ENCODE measurements around the gene MYOZ2. TPM values are rescaled to one million over a fixed set of nuclear protein-coding genes. Genes with fewer than 3 reads are reported as not detected.

Gene MYOZ2
- total and polyA plus RNA-seq, 2 of the 13 experiments (the other 11 are each of a cell fraction or from before 2014, with no cell fraction given): 0.03 TPM; not detected in 1

DNA sequence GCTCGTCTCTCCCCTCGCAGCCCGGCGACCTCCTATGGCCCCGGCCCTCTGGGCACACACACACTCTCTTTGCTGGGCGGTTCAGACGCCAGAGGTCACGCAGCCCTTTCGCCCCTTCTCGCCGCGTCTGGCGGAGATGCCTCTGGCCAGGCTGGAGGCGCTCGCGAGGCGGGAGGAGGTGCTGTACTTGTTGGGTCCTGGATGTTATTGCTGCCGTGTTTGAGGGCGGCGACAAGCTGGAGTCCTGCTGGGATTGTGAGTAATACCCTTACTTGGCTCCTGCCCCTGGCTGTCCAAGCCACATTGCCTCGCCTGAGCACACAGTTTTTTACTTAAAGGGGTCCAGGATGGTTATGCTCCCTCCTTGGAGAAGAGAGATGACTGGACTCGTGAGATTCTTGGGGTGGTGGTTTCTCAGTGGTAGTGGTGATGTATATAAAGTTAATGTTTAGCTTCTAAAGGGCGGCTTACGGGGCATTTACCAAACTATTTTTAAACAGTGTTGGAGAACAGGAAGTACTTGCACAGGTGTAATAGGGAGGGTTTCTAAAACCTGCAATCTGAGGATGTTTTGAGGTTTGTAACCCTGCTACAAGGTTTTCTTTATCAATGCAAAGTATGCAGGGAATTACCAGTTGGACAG, 77.5 kb downstream of the MYOZ2 start (continued):
- TF ChIP-seq, protein P1, sequence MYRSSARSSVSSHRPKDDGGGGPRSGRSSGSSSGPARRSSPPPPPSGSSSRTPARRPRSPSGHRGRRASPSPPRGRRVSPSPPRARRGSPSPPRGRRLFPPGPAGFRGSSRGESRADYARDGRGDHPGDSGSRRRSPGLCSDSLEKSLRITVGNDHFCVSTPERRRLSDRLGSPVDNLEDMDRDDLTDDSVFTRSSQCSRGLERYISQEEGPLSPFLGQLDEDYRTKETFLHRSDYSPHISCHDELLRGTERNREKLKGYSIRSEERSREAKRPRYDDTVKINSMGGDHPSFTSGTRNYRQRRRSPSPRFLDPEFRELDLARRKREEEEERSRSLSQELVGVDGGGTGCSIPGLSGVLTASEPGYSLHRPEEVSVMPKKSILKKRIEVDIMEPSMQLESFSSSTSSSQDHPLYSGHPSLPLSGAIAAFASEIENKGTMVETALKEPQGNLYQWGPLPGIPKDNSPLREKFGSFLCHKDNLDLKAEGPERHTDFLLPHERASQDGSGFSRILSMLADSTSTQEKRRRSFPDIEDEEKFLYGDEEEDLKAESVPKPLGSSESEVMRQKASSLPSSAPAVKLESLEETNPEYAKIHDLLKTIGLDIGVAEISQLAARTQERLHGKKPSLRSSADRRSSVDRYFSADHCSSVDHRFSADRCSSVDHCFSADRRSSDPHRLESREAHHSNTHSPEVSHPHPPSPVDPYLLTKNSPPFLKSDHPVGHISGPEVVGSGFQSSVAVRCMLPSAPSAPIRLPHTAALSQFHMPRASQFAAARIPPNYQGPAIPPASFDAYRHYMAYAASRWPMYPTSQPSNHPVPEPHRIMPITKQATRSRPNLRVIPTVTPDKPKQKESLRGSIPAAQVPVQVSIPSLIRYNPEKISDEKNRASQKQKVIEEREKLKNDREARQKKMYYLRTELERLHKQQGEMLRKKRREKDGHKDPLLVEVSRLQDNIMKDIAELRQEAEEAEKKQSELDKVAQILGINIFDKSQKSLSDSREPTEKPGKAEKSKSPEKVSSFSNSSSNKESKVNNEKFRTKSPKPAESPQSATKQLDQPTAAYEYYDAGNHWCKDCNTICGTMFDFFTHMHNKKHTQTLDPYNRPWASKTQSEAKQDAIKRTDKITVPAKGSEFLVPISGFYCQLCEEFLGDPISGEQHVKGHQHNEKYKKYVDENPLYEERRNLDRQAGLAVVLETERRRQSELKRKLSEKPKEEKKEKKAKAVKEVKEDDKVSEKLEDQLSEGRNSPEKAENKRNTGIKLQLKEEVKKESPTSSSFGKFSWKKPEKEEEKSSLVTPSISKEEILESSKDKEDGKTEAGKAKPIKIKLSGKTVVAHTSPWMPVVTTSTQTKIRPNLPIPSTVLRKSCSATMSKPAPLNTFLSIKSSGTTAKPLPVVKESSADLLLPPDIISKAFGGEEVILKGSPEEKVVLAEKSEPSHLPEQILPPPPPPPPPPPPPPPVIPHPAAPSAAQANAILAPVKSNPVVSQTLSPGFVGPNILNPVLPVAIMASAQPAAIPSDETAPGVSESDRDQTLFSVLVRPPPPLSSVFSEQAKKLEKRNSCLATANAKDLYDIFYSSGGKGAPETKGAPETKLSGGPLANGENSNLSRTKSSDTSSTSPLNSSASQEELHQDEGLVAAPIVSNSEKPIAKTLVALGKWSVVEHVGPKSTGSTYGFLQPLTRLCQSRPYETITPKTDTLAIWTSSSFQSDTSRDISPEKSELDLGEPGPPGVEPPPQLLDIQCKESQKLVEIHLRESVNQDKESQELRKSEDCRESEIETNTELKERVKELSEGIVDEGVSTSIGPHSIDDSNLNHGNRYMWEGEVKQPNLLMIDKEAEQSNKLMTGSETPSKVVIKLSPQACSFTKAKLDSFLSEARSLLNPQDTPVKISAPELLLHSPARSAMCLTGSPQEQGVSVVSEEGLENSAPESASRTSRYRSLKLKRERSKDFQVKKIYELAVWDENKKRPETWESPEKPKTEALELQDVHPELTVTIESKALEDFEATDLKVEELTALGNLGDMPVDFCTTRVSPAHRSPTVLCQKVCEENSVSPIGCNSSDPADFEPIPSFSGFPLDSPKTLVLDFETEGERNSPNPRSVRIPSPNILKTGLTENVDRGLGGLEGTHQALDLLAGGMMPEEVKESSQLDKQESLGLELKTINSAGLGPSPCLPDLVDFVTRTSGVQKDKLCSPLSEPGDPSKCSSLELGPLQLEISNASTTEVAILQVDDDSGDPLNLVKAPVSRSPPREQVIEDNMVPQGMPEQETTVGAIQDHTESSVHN (CRISPR knock-in tag; IDR thresholded peaks at IDR 0.05): no peak; the same call in 1 of the 2 replicates
- no peak for TF ChIP-seq PAWR (CRISPR knock-in tag; IDR thresholded peaks at IDR 0.05; ENCODE audit: borderline replicate concordance)
- TF ChIP-seq, protein P2, sequence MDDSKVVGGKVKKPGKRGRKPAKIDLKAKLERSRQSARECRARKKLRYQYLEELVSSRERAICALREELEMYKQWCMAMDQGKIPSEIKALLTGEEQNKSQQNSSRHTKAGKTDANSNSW (CRISPR knock-in tag; IDR thresholded peaks at IDR 0.05; ENCODE audit: borderline replicate concordance): no peak
- TF ChIP-seq HCFC1 (IDR thresholded peaks at IDR 0.05; ENCODE audit: low read depth, low read length): no peak
- TF ChIP-seq MED8 (CRISPR knock-in tag; IDR thresholded peaks at IDR 0.05; ENCODE audit: insufficient replicate concordance): no peak
- TF ChIP-seq RBAK (CRISPR knock-in tag; IDR thresholded peaks at IDR 0.05): no peak
- TF ChIP-seq, protein P3, sequence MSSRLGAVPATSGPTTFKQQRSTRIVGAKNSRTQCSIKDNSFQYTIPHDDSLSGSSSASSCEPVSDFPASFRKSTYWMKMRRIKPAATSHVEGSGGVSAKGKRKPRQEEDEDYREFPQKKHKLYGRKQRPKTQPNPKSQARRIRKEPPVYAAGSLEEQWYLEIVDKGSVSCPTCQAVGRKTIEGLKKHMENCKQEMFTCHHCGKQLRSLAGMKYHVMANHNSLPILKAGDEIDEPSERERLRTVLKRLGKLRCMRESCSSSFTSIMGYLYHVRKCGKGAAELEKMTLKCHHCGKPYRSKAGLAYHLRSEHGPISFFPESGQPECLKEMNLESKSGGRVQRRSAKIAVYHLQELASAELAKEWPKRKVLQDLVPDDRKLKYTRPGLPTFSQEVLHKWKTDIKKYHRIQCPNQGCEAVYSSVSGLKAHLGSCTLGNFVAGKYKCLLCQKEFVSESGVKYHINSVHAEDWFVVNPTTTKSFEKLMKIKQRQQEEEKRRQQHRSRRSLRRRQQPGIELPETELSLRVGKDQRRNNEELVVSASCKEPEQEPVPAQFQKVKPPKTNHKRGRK (CRISPR knock-in tag; IDR thresholded peaks at IDR 0.05): no peak
- TF ChIP-seq, protein P4, sequence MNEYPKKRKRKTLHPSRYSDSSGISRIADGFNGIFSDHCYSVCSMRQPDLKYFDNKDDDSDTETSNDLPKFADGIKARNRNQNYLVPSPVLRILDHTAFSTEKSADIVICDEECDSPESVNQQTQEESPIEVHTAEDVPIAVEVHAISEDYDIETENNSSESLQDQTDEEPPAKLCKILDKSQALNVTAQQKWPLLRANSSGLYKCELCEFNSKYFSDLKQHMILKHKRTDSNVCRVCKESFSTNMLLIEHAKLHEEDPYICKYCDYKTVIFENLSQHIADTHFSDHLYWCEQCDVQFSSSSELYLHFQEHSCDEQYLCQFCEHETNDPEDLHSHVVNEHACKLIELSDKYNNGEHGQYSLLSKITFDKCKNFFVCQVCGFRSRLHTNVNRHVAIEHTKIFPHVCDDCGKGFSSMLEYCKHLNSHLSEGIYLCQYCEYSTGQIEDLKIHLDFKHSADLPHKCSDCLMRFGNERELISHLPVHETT (CRISPR knock-in tag; conservative IDR thresholded peaks at IDR 0.05): 0 out of 2 replicates have a peak, but pooled peaks have one; percentile 44
- no peak for TF ChIP-seq ZNF383 (CRISPR knock-in tag; IDR thresholded peaks at IDR 0.05; ENCODE audit: borderline replicate concordance)
- no peak for TF ChIP-seq ZNF460 (CRISPR knock-in tag; IDR thresholded peaks at IDR 0.05; ENCODE audit: borderline replicate concordance)
- TF ChIP-seq, protein P5, sequence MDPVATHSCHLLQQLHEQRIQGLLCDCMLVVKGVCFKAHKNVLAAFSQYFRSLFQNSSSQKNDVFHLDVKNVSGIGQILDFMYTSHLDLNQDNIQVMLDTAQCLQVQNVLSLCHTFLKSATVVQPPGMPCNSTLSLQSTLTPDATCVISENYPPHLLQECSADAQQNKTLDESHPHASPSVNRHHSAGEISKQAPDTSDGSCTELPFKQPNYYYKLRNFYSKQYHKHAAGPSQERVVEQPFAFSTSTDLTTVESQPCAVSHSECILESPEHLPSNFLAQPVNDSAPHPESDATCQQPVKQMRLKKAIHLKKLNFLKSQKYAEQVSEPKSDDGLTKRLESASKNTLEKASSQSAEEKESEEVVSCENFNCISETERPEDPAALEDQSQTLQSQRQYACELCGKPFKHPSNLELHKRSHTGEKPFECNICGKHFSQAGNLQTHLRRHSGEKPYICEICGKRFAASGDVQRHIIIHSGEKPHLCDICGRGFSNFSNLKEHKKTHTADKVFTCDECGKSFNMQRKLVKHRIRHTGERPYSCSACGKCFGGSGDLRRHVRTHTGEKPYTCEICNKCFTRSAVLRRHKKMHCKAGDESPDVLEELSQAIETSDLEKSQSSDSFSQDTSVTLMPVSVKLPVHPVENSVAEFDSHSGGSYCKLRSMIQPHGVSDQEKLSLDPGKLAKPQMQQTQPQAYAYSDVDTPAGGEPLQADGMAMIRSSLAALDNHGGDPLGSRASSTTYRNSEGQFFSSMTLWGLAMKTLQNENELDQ (CRISPR knock-in tag; IDR thresholded peaks at IDR 0.05; ENCODE audit: borderline replicate concordance): no peak
- TF ChIP-seq, protein P6, sequence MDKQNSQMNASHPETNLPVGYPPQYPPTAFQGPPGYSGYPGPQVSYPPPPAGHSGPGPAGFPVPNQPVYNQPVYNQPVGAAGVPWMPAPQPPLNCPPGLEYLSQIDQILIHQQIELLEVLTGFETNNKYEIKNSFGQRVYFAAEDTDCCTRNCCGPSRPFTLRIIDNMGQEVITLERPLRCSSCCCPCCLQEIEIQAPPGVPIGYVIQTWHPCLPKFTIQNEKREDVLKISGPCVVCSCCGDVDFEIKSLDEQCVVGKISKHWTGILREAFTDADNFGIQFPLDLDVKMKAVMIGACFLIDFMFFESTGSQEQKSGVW (CRISPR knock-in tag; IDR thresholded peaks at IDR 0.05; ENCODE audit: borderline replicate concordance): no peak

Measured in HepG2 (cell line).